SK-N-DZ (cell line): ENCODE results near the gene TTLL11.

Experiments used
- DNase-seq: peaks from one replicate; pipeline ENCODE4 v3.0.0-alpha.2; 2015; ENCODE audit warnings: low spot score

The TTLL11 gene

DNA sequence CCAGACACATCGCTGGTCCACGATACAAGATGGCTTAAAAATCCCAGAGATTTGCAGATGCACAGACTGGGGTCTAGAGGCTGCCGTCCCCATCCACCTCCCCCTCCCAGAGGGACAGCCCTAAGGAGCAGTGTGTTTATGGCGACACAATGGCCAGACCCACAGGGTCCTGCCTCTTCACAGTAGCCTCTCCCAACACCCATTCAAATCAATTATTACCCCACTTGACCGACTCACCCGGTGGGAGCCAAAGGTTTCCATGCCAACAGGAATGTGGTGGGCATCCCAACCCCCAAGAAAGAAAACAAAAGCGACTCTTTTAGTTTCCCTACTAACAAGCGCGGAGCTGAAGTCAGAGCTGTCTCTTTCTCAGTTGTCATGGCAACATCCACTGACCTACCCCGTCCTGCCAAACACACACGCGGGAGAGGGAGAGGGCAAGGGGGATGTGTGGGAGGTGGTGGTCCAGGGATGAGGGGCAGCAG is 209.0 kb downstream of the TTLL11 start:
- DNase-seq: peak; percentile 67

DNA sequence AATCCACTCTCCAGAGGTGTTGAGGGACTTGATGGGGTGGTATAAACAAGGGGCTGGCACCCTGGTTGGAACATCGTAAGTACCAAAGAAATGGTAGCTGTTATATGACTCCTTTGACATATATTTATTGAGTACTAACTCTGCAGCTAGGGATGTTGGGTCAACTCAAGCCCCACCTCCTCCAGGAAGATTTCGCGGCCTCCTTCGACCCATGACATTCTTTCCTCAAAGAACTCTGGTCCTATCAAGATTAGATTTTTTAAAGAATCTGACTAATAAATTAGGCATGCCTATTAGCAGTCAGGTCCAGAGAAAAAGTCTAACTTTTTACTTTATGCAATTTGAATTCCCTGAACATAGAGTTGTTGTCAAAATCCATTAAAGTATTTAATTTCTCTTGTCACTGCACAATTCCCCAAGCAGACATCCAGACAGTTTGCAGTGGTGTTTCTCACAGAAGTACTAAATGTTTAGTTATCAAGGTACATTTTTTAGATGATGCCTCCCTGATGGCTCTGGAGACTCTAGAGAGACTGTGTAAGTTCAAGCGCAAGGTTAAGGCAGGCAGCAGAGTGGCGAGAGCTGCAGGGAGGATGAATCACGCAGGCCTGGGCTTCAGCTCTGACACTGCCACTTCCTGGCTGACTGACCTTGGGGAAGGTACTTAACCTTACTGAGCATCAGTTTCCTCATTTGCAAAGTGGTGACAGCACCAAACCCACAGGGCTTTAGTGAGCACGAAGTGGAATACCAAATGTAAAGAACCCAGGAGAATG is 209.6 kb downstream of the TTLL11 start:
- no peak for DNase-seq

DNA sequence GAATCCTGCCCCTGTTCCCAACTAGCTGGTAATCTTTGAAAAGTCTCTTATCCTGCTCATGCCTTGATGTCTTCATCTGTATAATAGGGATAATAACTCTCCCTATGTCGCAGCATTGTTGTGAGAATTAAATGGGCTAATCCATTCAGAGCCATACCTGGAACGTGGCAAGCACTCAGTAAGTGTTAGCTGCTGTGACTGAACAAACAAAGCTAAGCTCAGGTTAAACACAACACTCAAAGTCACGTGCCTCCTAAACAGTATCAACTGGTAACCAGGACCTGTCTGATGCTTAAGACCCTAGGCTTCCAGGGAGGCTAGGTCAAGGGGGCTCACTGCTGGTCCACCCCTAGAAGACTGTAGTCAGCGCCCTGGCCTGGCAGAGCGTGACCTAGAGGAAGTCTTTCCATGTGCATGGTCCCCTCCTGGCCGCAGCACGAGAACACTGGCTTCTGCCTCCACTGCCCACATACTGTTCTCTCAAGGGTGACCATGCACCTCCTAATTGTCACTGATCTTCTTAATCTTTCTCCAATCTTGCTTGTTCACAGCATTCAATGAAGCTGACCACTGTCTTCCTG is 211.1 kb downstream of the TTLL11 start:
- no peak for DNase-seq

DNA sequence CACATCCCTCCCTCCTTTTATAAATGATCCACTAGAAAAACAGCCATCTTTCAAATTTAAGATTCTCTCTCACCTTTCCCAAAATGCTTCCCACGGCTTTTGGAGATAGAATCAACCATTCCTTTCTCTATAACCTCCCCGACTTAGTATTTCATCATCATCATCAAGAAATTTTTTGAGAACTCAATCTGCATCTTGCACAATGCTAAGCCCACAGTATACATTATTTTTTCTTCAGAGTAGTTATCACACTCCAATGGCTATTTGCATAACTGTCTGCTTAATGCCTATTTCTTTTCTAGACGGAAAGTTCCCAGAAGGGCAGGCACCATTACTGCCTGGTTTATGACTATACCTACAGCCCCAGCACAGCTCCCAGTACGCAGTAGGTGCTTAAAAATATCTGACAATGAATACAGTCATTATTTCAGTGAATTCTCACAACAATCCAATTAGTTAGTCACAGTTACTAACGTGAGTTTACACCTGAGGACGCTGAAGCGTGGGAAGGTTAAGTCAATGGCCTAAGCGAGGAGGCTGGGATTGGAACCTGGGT is 212.7 kb downstream of the TTLL11 start:
- no peak for DNase-seq

DNA sequence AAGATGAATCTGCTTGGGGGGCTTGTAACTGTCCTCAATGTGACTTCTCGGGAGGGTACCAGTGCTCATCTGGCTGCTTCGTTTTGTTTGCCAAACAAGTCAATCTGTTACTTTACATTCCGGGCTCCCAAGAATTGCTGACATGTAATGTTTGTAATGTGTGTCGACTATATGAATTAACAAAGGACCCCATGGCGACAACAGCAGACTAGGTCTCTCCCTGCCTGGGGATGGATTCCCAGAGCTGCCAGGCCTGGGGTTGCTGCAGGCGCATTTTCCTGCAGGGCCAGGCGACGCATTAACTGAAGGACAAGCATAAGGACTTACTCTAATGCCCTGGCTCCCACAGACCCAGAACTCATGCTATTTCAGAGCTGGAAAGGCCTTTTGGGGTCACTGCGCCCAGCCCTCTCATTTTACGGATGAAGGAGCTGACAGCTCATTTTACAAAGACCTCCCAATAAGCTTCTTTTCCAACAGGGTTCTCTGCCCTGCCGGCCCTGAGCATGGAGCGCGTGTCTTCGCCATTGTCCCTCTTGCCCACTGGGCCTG is 214.8 kb downstream of the TTLL11 start:
- DNase-seq: no peak

DNA sequence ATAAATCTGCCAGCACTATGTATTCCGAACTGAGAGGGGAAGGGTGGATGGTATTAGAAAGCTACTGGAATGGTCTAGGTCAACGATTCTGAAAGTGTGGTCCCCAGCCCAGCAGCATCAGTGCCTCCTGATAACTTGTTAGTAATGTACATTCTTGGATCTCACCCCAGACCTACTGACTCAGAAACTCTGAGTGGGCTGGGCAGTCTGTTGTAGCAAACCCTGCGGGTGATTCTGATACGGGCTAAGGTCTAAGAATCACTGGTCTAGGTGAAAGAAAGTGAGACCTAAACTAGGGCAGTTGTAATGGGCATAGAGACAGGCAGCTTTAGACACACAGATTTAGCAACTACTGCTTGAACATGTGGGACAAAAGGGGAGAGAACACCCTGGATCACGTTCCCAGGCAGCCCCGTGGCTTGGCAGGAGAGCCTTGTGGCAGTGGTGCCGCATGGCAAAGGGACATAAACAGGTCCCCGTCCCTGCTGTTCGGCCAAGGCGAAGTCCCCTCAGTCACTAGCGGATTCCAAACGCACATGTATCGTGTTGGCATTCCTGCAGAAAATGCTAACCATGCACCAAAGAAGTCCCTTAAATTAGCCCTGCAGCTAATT is 216.3 kb downstream of the TTLL11 start:
- DNase-seq: no peak

DNA sequence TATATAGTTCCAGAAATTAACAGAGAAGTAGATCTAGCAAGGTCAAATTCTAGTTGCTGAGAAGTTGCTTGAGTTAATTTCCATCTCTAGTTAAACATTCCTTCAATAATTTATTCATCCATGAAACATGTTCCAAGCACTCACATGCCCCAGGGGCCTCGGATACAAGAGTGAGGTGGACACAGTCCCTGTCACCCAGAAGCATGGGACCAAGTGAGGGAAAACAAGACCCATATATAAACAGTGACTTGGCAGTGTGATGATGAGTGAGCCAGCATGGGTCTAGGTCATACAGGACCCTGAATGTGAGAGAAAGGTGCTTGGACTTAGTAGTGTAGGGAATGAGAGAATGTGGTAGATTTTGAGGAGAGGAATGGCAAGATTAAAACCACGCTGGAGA is 216.9 kb downstream of the TTLL11 start:
- no peak for DNase-seq

DNA sequence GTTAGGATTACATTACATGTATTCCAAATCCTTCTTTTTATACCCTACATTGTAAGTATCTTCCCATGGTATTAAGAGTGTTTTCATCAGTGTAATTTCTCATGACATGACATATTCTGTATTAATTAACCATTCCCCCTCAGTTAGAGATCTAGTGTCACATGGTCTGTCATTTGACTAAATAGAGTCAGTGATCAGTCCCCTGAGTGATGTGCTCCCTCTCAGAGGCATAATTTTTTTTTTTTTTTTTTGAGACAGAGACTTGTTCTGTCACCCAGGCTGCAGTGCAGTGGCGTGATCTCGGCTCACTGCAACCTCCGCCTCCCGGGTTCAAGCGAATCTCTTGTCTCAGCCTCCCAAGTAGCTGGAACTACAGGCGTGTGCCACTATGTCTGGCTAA is 218.6 kb downstream of the TTLL11 start:
- DNase-seq: no peak

DNA sequence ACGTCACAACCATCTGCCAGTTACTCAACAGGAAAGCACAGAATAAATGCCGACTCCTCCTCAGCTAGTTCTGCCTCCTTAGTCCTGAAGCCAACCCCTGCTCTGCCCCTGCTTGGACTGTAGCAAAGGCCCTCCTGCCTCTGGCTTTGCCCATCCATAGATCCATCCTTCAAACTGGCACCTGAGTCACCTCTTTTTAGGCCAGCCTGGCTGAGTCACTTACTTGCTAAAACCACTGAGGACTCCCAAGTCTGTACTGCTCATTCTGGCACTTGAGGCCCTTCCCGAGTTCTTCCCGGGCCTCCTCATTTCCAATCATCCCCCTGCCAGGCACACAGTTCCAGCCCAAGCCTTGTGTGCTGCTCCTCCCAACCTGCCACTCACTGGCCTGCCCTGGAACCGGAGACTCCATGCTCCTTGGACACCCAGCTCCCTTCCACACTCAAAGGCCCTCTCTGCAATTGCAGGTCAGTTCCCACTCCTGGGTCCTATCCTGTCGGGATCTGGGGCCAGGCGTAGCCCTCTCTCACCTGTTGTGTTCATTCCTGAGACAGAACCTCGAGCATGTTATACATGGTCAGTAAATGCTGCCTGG is 221.6 kb downstream of the TTLL11 start:
- no peak for DNase-seq

DNA sequence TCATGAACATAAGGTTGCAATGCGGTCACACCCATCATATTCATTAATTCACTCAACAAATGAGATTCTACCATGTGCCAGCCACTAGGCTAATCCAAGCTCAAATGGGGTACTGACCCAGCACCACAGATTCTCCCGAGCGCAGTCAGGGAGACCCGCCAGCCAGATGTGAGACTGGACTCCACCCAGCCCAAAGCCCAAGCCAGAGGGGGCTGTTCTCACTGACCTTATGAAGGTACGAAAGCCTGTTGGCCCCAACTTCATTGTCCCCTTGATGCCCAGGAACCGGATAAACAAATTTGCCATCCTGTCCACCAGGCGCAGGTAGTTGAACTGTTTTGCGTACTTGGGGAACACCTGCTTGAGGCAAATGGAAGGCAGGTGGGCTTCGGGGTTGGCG is 222.8 kb downstream of the TTLL11 start:
- no peak for DNase-seq

DNA sequence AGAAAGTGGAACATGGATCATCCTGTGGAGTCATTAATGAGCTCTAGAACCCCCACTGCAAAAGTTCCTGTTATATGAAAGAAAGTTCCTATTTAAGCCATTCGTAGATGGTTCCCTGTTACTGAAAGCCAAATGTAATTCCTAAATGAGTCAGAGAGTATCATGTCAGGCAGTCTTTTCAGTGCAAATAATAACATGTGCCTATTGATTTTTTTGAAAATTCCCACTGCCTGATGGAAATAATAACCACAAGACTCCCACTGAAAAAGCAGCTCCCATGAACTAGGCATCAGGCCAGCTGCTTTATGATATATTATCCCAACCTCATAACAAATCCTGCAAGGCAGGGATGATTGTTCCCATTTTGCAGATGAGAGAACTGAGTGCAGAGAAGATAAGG is 224.5 kb downstream of the TTLL11 start:
- no peak for DNase-seq

DNA sequence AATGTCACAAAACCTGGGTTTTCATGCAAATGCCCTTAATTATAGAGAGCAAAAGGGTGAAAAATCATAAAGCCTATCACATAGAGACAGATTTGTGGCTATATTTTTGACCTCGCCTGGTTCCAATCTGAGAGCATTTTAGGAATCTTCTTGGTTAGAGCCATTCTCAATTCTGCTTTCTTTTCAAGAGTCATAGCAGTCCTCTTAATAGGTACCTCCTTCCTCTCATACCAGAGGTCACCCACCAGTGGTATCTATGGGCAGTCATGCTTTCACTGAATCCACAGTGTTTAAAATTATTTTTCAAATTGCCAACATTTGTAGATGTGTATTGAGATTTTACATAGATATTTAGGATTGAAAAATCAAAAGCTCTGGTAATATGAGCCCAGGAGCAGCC is 226.2 kb downstream of the TTLL11 start:
- no peak for DNase-seq

DNA sequence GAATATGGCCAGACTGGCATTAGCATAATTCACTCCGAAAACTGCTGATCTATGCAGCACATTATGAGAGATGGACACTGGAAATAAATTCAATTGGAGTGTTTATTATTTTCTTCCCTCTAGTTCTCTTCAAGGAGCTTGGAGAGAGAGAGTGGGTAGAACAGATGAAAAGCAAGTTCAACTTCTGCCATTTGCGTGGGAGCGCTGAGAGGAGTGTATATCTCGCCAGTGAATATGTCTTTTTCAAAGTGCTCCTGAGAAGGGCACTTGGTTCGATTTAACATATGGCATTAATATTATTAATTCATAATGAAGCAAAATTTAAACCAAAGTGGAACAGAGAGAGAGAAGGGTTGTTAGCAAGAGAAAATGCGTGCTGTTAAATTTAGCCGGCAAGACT is 227.2 kb downstream of the TTLL11 start:
- no peak for DNase-seq

DNA sequence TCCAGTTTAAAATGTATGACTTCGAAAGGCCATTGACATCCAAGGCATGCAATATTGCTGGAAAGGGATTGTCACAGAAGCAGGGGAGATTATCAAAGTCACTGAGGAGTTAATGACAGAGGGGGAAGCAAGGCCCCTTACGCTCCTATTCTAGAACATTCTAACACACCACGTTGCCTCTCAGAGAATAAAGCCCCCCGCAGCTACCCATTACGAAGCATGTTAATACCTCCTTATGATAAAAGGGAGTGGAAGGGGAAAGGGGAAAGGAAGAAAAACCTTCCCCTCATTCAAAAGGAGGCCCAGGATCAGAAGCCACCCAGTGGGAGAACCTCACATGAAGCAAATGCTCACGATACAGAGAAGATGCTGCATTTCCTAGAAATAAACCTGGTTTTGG is 228.0 kb downstream of the TTLL11 start:
- no peak for DNase-seq

DNA sequence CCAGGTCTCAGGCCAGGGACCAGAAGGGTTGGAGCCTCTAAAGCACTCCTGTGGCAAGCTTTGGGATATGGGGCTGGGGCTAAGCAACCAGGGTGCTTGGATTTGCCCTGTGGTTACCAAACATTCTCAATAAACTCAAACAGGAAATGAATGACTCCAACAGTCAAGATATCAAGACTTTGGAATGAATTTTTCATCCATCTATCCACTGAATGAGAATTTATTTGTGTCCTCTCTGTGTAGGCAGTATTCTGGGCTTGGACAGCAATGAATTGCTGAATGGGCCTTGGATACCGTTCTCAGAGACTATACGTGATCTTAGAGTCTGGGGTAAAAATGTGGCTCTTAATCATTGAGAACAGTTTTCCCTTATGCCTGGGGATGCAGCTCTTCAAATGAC is 229.2 kb downstream of the TTLL11 start:
- DNase-seq: no peak

DNA sequence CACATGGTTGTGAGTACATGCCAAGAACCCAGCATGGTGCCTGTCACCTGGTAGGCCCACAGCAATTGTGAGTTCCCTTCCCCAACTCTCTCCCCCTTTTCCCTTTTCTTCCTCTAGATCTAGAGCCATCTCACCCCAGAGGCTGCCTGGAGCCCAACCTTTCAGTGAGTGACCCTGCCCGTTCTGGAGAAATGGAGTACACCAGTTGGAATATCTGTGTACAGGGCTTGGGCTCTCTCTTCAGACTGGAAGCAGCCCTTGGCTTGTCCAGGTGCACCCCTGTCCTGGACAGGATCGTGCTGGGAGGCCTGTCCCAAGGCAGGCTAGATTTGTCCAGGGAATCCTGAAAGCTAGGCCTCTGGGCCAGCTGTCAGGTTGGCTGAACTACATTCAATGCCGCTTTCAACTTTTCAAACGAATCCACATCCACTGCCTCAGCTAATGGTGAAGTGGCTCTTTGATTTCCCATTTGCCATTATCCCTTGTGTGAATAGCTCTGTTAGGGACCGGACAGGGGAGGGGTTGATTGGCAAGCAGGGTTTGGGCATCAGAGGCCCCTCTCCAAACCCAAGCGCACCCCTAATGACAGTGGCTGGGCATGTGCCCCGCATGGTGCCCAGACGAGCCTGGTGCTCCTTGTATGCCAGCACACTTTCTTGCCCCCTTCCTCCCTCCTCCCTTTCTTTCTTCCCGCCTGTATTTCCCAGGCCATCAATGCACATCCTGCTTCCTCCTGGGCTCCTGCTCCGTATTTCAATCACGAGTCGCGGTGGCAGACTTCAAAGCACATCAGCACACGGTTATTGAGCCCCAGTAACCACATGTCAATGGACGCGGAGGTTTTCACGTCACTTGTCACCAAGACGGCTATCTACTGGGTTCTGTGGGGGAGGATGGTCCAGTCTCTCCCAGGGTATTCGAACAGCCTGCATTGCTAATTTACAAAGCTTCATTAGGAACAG is 230.5 kb downstream of the TTLL11 start:
- no peak for DNase-seq

DNA sequence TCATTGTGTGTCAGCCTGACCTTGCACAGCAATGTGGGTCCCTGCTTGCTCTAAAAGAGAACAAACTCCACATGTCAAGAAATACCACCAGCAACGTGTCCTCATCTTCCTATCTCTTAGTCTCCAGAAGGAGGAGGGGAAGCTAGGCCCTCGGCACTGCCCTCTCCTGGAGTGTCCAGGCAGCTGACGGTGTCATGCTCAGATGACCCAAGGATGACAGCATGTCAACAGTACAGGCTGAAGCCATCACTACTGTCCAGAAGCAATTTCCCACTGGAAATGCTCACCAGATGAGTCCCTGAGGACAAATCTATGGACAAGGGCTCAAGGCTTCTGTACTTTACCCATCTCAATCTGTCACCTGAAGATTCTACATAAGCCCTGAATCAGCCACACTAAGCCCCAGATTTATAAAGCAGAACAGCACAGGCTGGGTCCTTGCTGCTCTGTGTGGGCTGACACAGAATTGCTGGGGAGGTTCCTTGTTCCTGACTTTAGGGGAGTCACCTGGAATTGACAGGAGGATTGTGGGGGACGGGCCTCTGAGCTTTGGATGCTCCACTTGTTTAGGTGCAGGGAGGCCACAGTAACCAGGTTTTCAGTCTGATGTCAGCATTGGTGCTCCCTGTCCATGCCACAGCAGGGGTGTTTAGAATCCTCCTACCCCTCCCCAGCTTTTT is 231.5 kb downstream of the TTLL11 start:
- peak; percentile 56 for DNase-seq

DNA sequence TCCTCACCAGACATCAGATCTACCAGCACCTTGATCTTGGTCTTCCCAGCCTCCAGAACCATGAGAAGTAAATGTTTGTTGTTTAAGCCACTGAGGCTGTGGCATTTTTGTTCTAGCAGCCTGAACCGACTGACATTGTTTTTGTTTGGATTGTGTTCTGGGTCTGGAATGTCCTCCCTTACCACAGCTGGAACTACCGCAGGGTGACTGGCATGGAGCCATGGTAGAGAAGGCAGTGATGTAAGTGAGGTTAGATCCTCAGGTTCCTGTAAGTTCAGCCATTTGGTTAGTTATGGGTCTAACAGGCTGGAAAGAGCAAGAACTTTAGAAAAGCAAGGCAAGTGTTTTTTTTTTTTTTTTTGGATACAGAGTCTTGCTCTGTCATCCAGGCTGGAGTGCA is 232.4 kb downstream of the TTLL11 start:
- no peak for DNase-seq

DNA sequence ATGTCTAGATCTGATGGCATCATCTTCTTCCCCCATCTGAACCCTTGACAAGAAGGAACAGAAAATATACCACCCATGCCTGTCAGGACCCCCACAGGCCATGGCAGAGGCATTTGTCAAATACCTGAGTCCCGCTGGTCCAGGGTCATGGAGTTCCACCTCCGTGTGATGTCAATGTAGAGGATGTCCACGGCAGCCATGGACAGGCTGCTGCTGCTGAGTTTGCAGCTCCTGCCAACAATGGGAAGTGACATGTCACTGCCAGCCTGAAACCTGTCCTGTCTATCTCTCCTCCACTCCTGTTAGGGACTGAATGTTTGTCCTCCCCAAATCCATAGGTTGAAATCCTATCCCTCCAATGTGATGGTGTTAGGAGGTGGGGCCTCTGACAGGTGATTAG is 232.9 kb downstream of the TTLL11 start:
- no peak for DNase-seq

DNA sequence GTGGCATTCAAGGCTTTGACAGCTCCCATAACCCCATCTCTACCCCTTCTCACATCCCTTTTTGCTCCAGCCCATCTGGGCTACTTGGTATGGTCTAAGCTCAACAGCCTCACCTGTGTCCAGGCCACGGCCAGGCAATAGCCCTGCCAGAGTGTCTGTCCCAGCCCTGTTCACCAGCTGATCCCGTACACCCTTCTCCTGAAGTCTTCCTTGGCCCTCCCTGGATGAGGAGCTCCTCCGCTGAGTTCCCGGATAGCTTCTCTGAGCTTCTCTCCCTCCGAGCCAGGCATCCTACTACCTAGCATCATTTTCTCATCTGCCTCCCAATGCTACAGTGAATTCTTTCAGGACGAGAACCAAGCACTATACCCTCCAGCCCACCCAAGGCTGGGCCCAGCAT is 233.5 kb downstream of the TTLL11 start:
- no peak for DNase-seq
